Ovary (tissue), 3 donors: ENCODE results near the gene SKI.

Source experiments
- CTCF ChIP-seq, 3 donors: fragments of 450-650 bp in 2 of 3; fragments of 200-600 bp in 1 of 3; IDR thresholded peaks; one replicate each; pipeline versions ENCODE4 v1.5.1 to v1.8.0; 2016 to 2022; ENCODE audit warnings: antibody characterized with exemption in 3 of 3, mild to moderate bottlenecking in 1 of 3
- POLR2A ChIP-seq: fragments of 450-650 bp; IDR thresholded peaks from one replicate; pipeline ENCODE4 v1.6.1; 2017; ENCODE audit warnings: antibody characterized with exemption, mild to moderate bottlenecking, moderate library complexity
- donor health status: DM: no; HTN: no; CAD: no.

DNA sequence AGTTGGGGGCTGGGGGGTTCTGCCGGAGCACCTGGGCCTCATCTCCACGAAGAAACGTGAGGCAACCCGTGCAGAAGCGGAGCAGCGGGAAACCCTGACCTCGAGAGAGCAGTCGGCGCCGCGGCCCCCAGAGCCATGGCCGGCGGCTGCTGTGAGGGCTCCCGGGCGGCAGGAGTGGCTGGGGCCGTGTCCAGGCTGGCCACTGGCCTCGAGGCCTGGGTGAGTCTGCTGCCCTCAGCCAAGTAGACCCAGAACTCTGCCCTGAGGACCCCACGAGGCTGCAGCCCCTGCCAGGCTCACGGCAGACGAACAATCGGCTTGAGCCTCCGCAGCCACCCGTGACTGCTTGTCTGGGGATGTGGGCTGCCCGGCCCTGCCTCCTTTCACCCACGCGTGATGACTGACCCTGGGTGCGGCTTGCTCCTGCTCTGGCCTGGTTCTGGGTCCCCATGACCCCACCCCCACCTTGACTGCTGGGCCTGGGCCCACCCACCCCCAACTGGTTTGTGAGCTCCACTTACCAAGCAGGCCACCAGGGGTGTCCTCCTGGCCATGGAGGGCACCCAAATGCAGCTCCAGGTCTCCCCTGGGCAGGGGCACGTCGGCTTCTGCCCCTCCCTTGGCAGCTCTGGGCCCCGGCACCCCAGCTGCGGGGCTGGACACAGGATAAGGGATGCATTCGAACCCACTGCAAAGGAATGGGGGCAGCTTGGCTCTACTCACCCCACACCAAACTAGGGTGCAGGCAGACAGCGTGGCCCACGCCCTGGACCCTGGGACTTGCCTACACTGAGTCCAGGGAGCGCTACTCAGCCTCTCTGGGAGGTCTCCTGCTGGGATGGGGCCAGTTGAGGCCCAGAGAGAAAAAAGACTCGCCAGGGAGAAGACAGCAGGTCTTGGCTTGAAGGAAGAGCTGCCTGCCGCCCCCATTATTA is 129.1 kb downstream of the SKI start:
- TF ChIP-seq POLR2A (no peak), CTCF (IDR thresholded peaks at IDR 0.05) (no peak)
